Tibial nerve (tissue), 4 donors: ENCODE results near the gene SUN2.

Experiments used
- CTCF ChIP-seq, 5 experiments: fragments of 200-600 bp in 3 of 5; fragments of 450-650 bp in 2 of 5; sonication (generic) in 3 of 5; IDR thresholded peaks; one replicate each; pipeline ENCODE4 v1.5.1; 2016 to 2019; ENCODE audit warnings: antibody characterized with exemption in 5 of 5, mild to moderate bottlenecking in 3 of 5, moderate library complexity in 2 of 5
- EP300 ChIP-seq, 2 donors: sonication (generic); formaldehyde crosslinking; IDR thresholded peaks; one replicate each; pipeline ENCODE4 v1.6.1; 2017; ENCODE audit warnings: antibody characterized with exemption in 2 of 2, mild to moderate bottlenecking in 1 of 2
- POLR2A ChIP-seq, 2 donors: fragments of 450-650 bp; IDR thresholded peaks; one replicate each; pipeline ENCODE4 v1.6.1; 2017; ENCODE audit warnings: antibody characterized with exemption in 2 of 2, mild to moderate bottlenecking in 2 of 2, moderate library complexity in 2 of 2

DNA sequence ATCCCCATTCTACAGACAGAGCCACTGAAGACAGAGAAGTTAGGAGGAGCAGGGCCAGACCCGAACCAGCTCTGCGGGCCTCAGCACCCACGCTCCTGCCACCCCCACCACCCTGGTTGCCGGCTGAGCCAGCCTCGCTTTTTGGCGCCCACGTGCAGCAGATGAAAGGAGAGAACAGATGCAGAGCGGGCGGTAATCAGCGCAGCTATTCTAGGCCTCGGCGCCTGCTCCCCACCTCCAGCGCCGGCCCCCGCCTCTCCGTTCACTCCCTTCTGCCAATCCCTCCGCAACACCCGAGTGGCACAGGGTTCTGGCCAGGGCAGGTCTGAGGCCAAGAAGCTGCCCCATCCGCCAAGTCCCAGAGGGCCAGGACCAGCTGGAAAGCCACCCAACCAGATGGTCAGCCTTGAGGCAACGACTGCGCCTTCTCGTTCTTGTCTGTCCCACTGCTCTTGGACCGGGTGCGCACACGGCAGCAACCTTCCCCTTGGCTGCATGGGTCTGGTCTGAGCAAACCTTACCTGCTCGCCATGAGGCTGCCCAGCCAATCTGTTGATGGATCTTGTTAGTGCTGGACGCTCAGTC is 21.4 kb upstream of the SUN2 start:
- no peak for TF ChIP-seq EP300 (IDR thresholded peaks at IDR 0.05)
- no peak for TF ChIP-seq CTCF (IDR thresholded peaks at IDR 0.05)
- no peak for TF ChIP-seq POLR2A (IDR thresholded peaks at IDR 0.05)
